Activated CD4-positive, alpha-beta T cell treated with anti-CD3 and anti-CD28 coated beads, Interleukin-10, Interleukin-2, amounts not matched to agents 100 ng/mL and 50 ng/mL, durations not matched to agents 16 hours and 8 hours (primary cell): Measurements from ENCODE around the gene SCEL.
"Not testable (repeated sequence)": the region's sequence is repeated elsewhere in the genome, so short reads cannot be mapped to it uniquely, and the experiment has no call there.

Source experiments
- DNase-seq: peaks from one replicate; pipeline ENCODE4 v3.0.0-alpha.2; 2020

SCEL gene

GRCh38 chr13:77571956-77572355 lies 36.5 kb downstream of the SCEL start:
- DNase-seq, result no peak

- no peak for DNase-seq
Observed at GRCh38 chr13:77574096-77574495, 38.6 kb downstream of the SCEL start.

- DNase-seq, result no peak
Observed at GRCh38 chr13:77579959-77580358, 44.5 kb downstream of the SCEL start.

GRCh38 chr13:77580748-77581147 lies 45.2 kb downstream of the SCEL start:
- no peak for DNase-seq

- no peak for DNase-seq
Observed at GRCh38 chr13:77583581-77583980, 48.1 kb downstream of the SCEL start.

GRCh38 chr13:77584106-77584505 lies 48.6 kb downstream of the SCEL start:
- DNase-seq, result no peak

GRCh38 chr13:77595166-77595810 lies 59.8 kb downstream of the SCEL start:
- DNase-seq, result no peak

- no peak for DNase-seq
Observed at GRCh38 chr13:77596777-77597176, 61.3 kb downstream of the SCEL start.

GRCh38 chr13:77599351-77599750 lies 63.8 kb downstream of the SCEL start:
- no peak for DNase-seq

- DNase-seq, result no peak
Observed at GRCh38 chr13:77600701-77601100, 65.2 kb downstream of the SCEL start.

GRCh38 chr13:77611068-77611467 lies 75.6 kb downstream of the SCEL start:
- no peak for DNase-seq

- DNase-seq, result no peak
Observed at GRCh38 chr13:77616027-77616426, 80.5 kb downstream of the SCEL start.

GRCh38 chr13:77619655-77620054 lies 84.1 kb downstream of the SCEL start:
- DNase-seq, result no peak

- no peak for DNase-seq
Observed at GRCh38 chr13:77620138-77620537, 84.6 kb downstream of the SCEL start.

GRCh38 chr13:77623806-77624205 lies 88.3 kb downstream of the SCEL start:
- DNase-seq, result no peak

- DNase-seq, result no peak
Observed at GRCh38 chr13:77628170-77628569, 92.7 kb downstream of the SCEL start.

- DNase-seq, result no peak
Observed at GRCh38 chr13:77637588-77637987, 102.1 kb downstream of the SCEL start.

GRCh38 chr13:77650409-77650808 lies 114.9 kb downstream of the SCEL start:
- no peak for DNase-seq

- DNase-seq, result no peak
Observed at GRCh38 chr13:77653301-77653700, 117.8 kb downstream of the SCEL start.

GRCh38 chr13:77660016-77660415 lies 124.5 kb downstream of the SCEL start:
- not testable (repeated sequence) for DNase-seq

GRCh38 chr13:77660841-77661250 lies 125.3 kb downstream of the SCEL start:
- no peak for DNase-seq

- DNase-seq, result not testable (repeated sequence)
Observed at GRCh38 chr13:77662301-77662700, 126.8 kb downstream of the SCEL start.

GRCh38 chr13:77662831-77663230 lies 127.3 kb downstream of the SCEL start:
- not testable (repeated sequence) for DNase-seq

GRCh38 chr13:77674852-77675251 lies 139.3 kb downstream of the SCEL start:
- DNase-seq, result no peak

GRCh38 chr13:77678691-77679235 lies 143.3 kb downstream of the SCEL start:
- no peak for DNase-seq
